MM.1S (cell line): Measurements from ENCODE around the gene DNAJB4.

Experiments
- DNase-seq: peaks from one replicate; pipeline ENCODE4 v3.0.0-alpha.2; 2015
- H2AFZ ChIP-seq: fragments of 300-600 bp; sonication (generic); 2 replicates; pipeline ENCODE4 v1.6.0; 2016; ENCODE audit warnings: antibody characterized with exemption, low read length
- H3F3A ChIP-seq: fragments of 300-600 bp; sonication (generic); 2 replicates; pipeline ENCODE4 v1.6.1; 2016; ENCODE audit warnings: mild to moderate bottlenecking, antibody characterized with exemption, low read length, moderate library complexity, mixed read lengths; ENCODE audit not compliant: insufficient read depth
- H3K27ac ChIP-seq: fragments of 300-600 bp; sonication (generic); 2 replicates; pipeline ENCODE4 v1.5.1; 2016; ENCODE audit warnings: mild to moderate bottlenecking, low read length
- H3K27me3 ChIP-seq: fragments of 300-600 bp; sonication (generic); replicated peaks from 2 replicates; pipeline ENCODE4 v1.6.0; 2016; ENCODE audit warnings: low read length; ENCODE audit not compliant: insufficient read depth
- H3K36me3 ChIP-seq: fragments of 300-600 bp; sonication (generic); replicated peaks from 2 replicates; pipeline ENCODE4 v1.6.1; 2016; ENCODE audit warnings: mild to moderate bottlenecking, low read length, mixed read lengths; ENCODE audit not compliant: insufficient read depth
- H3K4me1 ChIP-seq: fragments of 300-600 bp; sonication (generic); 2 replicates; pipeline ENCODE4 v1.6.1; 2016; ENCODE audit warnings: low read length, mixed read lengths
- H3K4me2 ChIP-seq: fragments of 300-600 bp; sonication (generic); 2 replicates; pipeline ENCODE4 v1.6.0; 2016; ENCODE audit warnings: low read depth, low read length
- H3K4me3 ChIP-seq: fragments of 300-600 bp; sonication (generic); 2 replicates; pipeline ENCODE4 v1.5.1; 2016; ENCODE audit warnings: low read length, mixed read lengths
- H3K79me2 ChIP-seq: fragments of 300-600 bp; sonication (generic); 2 replicates; pipeline ENCODE4 v1.6.1; 2016; ENCODE audit warnings: mixed run types, low read length, mixed read lengths
- H3K9ac ChIP-seq: fragments of 300-600 bp; sonication (generic); 2 replicates; pipeline ENCODE4 v1.6.1; 2016; ENCODE audit warnings: low read length, mixed read lengths
- H3K9me2 ChIP-seq: fragments of 300-600 bp; sonication (generic); replicated peaks from 2 replicates; pipeline ENCODE4 v1.6.1; 2016; ENCODE audit warnings: mild to moderate bottlenecking, low read length, mixed read lengths; ENCODE audit not compliant: insufficient read depth
- H3K9me3 ChIP-seq: fragments of 300-600 bp; sonication (generic); replicated peaks from 2 replicates; pipeline ENCODE4 v1.6.1; 2016; ENCODE audit warnings: mild to moderate bottlenecking, low read length, mixed read lengths; ENCODE audit not compliant: insufficient read depth
- H4K20me1 ChIP-seq: fragments of 300-600 bp; sonication (generic); 2 replicates; pipeline ENCODE4 v1.6.1; 2016; ENCODE audit warnings: mild to moderate bottlenecking, low read length, moderate library complexity, mixed read lengths; ENCODE audit not compliant: insufficient read depth
- EZH2 ChIP-seq: fragments of 300-600 bp; sonication (generic); optimal IDR thresholded peaks from 2 replicates; pipeline ENCODE3; 2017; ENCODE audit warnings: low read depth, mild to moderate bottlenecking, antibody characterized with exemption, low read length, mixed read lengths
- EZH2phosphoT487 ChIP-seq: fragments of 300-600 bp; sonication (generic); IDR thresholded peaks from 2 replicates; pipeline ENCODE4 v1.6.1; 2018; ENCODE audit warnings: antibody characterized with exemption, low read length
- TF ChIP-seq, protein P1 (sequence below): fragments of 300-600 bp; sonication (generic); IDR thresholded peaks from 2 replicates; pipeline ENCODE4 v1.5.1; 2016; ENCODE audit warnings: antibody characterized with exemption, low read length, mixed read lengths

The DNAJB4 gene

DNA sequence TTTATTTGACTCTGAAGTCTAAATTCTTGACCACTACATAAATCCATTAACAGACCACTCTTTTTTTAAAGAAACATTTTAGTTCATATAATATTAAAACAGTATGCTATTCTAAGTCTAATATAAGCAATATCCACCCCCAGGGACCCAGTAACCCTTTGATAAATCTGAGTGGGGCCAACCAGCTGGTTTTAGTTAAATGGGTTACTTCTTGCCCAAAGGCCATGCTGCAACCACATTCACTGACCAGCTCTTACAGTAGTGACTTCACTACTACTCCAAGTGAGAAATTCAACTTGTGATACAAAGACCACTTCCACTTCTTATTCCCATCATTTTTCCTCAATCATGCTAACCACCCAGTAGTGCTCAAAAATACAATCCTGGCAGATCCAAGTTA, 46.3 kb upstream of the DNAJB4 start:
- H3K9me2 ChIP-seq = no peaks in the 10 kb centered on the region
- H3K79me2 ChIP-seq = peaks cover 94% of the 10 kb centered on the region
- no peak overlapping the region for H3K9ac ChIP-seq
- H3K4me1 ChIP-seq = peaks cover 17% of the 10 kb centered on the region
- H3K36me3 ChIP-seq = peaks cover 69% of the 10 kb centered on the region
- H3F3A ChIP-seq = peaks cover 24% of the 10 kb centered on the region
- H3K4me3 ChIP-seq = no peak overlapping the region
- TF ChIP-seq EZH2phosphoT487 (no peak), EZH2 (no peak)
- TF ChIP-seq, protein P1, sequence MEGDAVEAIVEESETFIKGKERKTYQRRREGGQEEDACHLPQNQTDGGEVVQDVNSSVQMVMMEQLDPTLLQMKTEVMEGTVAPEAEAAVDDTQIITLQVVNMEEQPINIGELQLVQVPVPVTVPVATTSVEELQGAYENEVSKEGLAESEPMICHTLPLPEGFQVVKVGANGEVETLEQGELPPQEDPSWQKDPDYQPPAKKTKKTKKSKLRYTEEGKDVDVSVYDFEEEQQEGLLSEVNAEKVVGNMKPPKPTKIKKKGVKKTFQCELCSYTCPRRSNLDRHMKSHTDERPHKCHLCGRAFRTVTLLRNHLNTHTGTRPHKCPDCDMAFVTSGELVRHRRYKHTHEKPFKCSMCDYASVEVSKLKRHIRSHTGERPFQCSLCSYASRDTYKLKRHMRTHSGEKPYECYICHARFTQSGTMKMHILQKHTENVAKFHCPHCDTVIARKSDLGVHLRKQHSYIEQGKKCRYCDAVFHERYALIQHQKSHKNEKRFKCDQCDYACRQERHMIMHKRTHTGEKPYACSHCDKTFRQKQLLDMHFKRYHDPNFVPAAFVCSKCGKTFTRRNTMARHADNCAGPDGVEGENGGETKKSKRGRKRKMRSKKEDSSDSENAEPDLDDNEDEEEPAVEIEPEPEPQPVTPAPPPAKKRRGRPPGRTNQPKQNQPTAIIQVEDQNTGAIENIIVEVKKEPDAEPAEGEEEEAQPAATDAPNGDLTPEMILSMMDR = no peak
- H4K20me1 ChIP-seq = peaks cover 13% of the 10 kb centered on the region; the same call in 1 of the 2 replicates
- H3K4me2 ChIP-seq = no peak overlapping the region
- H3K27ac ChIP-seq = no peak overlapping the region
- DNase-seq = no peak
- no peaks in the 10 kb centered on the region for H3K9me3 ChIP-seq
- no peak overlapping the region for H2AFZ ChIP-seq
- H3K27me3 ChIP-seq = no peaks in the 10 kb centered on the region

DNA sequence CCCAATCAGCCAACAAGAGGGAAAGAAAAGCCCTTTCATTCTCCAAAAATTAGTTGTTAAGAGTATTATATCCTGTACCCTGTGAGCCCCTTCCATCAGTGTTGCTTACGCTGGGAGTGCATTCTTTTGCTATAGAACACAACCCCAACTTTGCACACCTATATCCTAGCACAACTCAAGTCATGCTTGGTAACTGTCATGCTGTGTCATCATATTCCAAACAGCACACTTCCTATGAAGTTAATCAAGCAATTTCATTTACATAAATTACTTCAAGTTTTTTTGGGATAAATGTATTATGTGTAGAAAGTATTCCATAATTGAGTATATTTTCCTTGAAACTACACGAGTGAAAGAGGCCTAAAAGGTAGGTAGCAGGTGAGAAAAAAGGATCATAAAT, 45.9 kb upstream of the DNAJB4 start:
- Histone ChIP-seq H3K9me2 (no peaks in the 10 kb centered on the region), H3K27ac (no peak overlapping the region), H3K36me3 (peaks cover 68% of the 10 kb centered on the region), H3K4me1 (peaks cover 17% of the 10 kb centered on the region), H3K27me3 (no peaks in the 10 kb centered on the region), H3K4me3 (no peak overlapping the region), H3K9me3 (no peaks in the 10 kb centered on the region), H2AFZ (no peak overlapping the region), H4K20me1 (peaks cover 13% of the 10 kb centered on the region; the same call in 1 of the 2 replicates), H3K9ac (no peak overlapping the region), H3K79me2 (peaks cover 95% of the 10 kb centered on the region), H3F3A (peaks cover 22% of the 10 kb centered on the region), H3K4me2 (no peak overlapping the region)
- TF ChIP-seq EZH2phosphoT487 = no peak
- TF ChIP-seq EZH2 = no peak
- DNase-seq = no peak

DNA sequence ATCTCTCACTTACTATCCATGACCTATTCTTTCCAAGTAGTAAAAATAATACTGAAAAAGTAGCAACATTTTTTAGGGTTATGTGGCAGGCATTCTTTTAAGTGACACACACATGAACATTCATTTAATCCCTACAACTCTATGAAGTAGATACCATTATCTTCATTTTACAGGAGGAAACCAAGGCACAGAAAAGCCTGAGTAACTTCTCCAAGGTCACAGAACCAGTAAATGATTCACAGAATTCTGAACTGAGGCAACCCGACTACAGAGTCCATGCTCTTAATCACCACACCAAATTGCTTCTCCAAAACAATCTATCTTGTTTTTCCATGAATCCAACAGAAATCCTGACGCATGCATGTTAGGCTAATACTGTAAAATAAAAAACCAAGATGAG, 43.3 kb upstream of the DNAJB4 start:
- Histone ChIP-seq H3K4me2 (no peak overlapping the region), H3K27me3 (no peaks in the 10 kb centered on the region), H3K9me2 (no peaks in the 10 kb centered on the region), H3K79me2 (peaks cover 94% of the 10 kb centered on the region), H3K4me3 (no peak overlapping the region), H3K9me3 (no peaks in the 10 kb centered on the region), H3K9ac (no peak overlapping the region), H3F3A (no peaks in the 10 kb centered on the region; the same call in 1 of the 2 replicates), H4K20me1 (peaks cover 18% of the 10 kb centered on the region; the same call in 1 of the 2 replicates), H2AFZ (no peak overlapping the region), H3K4me1 (peaks cover 4% of the 10 kb centered on the region; the same call in 1 of the 2 replicates), H3K27ac (no peak overlapping the region), H3K36me3 (peaks cover 66% of the 10 kb centered on the region)
- TF ChIP-seq EZH2phosphoT487 (no peak), EZH2 (no peak)
- TF ChIP-seq, protein P1 = no peak
- DNase-seq = no peak

DNA sequence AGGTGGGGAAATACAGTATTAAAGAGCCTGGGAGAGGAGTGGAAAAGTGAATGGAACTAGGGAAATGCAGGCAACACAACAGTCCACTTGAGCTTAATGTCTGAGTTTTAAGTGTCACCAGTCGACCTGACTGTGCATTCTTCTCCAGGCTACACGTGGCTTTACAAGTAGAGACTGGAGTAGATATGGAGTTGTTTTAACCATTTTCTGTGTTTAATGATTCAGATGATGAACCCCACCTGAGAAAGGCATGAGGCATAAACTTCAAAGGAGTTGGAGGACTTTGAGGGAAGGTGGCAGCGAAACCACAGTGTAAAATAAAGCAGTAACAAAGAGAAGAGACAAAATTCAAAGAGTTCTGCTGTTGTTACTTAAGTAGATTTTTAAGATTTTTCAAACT, 38.4 kb upstream of the DNAJB4 start:
- TF ChIP-seq EZH2 (no peak), EZH2phosphoT487 (no peak)
- TF ChIP-seq, protein P1 = no peak
- peaks cover 99% of the 10 kb centered on the region for H3K79me2 ChIP-seq
- H3K9me2 ChIP-seq = no peaks in the 10 kb centered on the region
- H3K4me2 ChIP-seq = no peak overlapping the region
- H3K9ac ChIP-seq = no peak overlapping the region
- no peaks in the 10 kb centered on the region for H3K27me3 ChIP-seq
- peaks cover 60% of the 10 kb centered on the region for H3K36me3 ChIP-seq
- H3K9me3 ChIP-seq = no peaks in the 10 kb centered on the region
- H3K4me3 ChIP-seq = no peak overlapping the region
- no peak overlapping the region for H2AFZ ChIP-seq
- no peak overlapping the region for H3K27ac ChIP-seq
- no peaks in the 10 kb centered on the region; the same call in 1 of the 2 replicates for H3F3A ChIP-seq
- no peaks in the 10 kb centered on the region for H3K4me1 ChIP-seq
- DNase-seq = no peak
- H4K20me1 ChIP-seq = peaks cover 51% of the 10 kb centered on the region
